Ascending aorta (tissue), 2 donors: ENCODE data around the gene SOAT2. TPM values are rescaled to one million over a fixed set of nuclear protein-coding genes. Genes with fewer than 3 reads are reported as not detected.

Experiments
- DNase-seq, 2 donors: peaks; one replicate each; pipeline ENCODE4 v3.0.0-alpha.2; 2019; ENCODE audit warnings: low spot score in 2 of 2
- H3K27ac ChIP-seq, 2 donors: fragments of 200-600 bp; sonication (generic); one replicate each; pipeline ENCODE4 v1.5.1; 2016 to 2017; ENCODE audit warnings: mild to moderate bottlenecking in 1 of 2
- H3K27me3 ChIP-seq: fragments of 200-600 bp; sonication (generic); one replicate; pipeline ENCODE4 v1.5.1; 2017
- H3K36me3 ChIP-seq, 2 donors: fragments of 200-600 bp; sonication (generic); one replicate each; pipeline ENCODE4 v1.5.1; 2016
- H3K4me1 ChIP-seq, 2 donors: fragments of 200-600 bp; sonication (generic); one replicate each; pipeline ENCODE4 v1.5.1; 2016 to 2017; ENCODE audit warnings: mild to moderate bottlenecking in 1 of 2
- H3K4me3 ChIP-seq, 2 donors: fragments of 200-600 bp; sonication (generic); one replicate each; pipeline ENCODE4 v1.5.1; 2016 to 2017; ENCODE audit warnings: mild to moderate bottlenecking in 1 of 2
- H3K9me3 ChIP-seq, 2 donors: fragments of 200-600 bp; sonication (generic); one replicate each; pipeline ENCODE4 v1.5.1; 2016
- intact Hi-C: fragments of 100-400 bp; cut with DNase I; formaldehyde crosslinking; loops from one replicate; pipeline ENCODE4 v1.15.1; 2023
- total RNA-seq: library from RNA; depleted of rRNA; stranded (reverse); fragments of >200 nt; gene quantifications from one replicate; pipeline ENCODE4 v1.1.0, GENCODE V29; 2016
- TF ChIP-seq, protein P1 (sequence below), 3 experiments: fragments of 200-600 bp in 2 of 3; fragments of 450-650 bp in 1 of 3; sonication (generic) in 2 of 3; IDR thresholded peaks; one replicate each; pipeline ENCODE4 v1.5.1; 2016 to 2019; ENCODE audit warnings: antibody characterized with exemption in 3 of 3, mild to moderate bottlenecking in 1 of 3, moderate library complexity in 1 of 3

Gene SOAT2
- total RNA-seq, 1 donor from 2014 or later, result not detected

DNA sequence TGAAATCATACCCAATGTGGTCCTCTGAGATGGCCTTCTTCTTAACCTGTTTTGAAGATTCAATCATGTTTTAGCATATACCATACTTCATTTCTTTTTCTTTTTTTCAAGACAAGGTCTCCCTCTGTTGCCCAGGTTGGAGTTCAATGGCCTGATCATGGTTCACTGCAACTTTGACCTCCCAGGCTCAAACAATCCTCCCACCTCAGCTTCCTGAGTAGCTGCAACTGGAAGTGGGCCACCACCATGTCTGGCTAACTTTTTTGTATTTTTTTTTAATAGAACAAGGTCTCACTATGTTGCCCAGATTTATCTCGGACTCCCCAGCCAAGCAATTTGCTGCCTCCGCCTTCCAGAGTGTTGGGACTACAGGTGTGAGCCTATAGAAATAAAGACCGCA, 30.4 kb downstream of the SOAT2 start:
- Histone ChIP-seq H3K36me3 (no peaks in the 10 kb centered on the region), H3K9me3 (peaks cover 0 to 4% of the 10 kb centered on the region in 2 donors), H3K27ac (no peak overlapping the region), H3K4me1 (no peaks in the 10 kb centered on the region), H3K27me3 (no peaks in the 10 kb centered on the region), H3K4me3 (no peak overlapping the region)
- no peak for DNase-seq
- TF ChIP-seq, protein P1, sequence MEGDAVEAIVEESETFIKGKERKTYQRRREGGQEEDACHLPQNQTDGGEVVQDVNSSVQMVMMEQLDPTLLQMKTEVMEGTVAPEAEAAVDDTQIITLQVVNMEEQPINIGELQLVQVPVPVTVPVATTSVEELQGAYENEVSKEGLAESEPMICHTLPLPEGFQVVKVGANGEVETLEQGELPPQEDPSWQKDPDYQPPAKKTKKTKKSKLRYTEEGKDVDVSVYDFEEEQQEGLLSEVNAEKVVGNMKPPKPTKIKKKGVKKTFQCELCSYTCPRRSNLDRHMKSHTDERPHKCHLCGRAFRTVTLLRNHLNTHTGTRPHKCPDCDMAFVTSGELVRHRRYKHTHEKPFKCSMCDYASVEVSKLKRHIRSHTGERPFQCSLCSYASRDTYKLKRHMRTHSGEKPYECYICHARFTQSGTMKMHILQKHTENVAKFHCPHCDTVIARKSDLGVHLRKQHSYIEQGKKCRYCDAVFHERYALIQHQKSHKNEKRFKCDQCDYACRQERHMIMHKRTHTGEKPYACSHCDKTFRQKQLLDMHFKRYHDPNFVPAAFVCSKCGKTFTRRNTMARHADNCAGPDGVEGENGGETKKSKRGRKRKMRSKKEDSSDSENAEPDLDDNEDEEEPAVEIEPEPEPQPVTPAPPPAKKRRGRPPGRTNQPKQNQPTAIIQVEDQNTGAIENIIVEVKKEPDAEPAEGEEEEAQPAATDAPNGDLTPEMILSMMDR (IDR thresholded peaks at IDR 0.05), result no peak
- intact Hi-C loops, result no loop called here

GRCh38 chr12:53143355-53143754, 40.1 kb downstream of the SOAT2 start:
- no peak overlapping the region for H3K4me3 ChIP-seq
- H3K27me3 ChIP-seq, result no peaks in the 10 kb centered on the region
- H3K4me1 ChIP-seq, result no peaks in the 10 kb centered on the region
- H3K27ac ChIP-seq, result no peak overlapping the region
- no peaks in the 10 kb centered on the region for H3K9me3 ChIP-seq
- no peaks in the 10 kb centered on the region for H3K36me3 ChIP-seq
- no peak for DNase-seq
- TF ChIP-seq, protein P1 (IDR thresholded peaks at IDR 0.05), result no peak
- intact Hi-C loops, result no loop called here

DNA sequence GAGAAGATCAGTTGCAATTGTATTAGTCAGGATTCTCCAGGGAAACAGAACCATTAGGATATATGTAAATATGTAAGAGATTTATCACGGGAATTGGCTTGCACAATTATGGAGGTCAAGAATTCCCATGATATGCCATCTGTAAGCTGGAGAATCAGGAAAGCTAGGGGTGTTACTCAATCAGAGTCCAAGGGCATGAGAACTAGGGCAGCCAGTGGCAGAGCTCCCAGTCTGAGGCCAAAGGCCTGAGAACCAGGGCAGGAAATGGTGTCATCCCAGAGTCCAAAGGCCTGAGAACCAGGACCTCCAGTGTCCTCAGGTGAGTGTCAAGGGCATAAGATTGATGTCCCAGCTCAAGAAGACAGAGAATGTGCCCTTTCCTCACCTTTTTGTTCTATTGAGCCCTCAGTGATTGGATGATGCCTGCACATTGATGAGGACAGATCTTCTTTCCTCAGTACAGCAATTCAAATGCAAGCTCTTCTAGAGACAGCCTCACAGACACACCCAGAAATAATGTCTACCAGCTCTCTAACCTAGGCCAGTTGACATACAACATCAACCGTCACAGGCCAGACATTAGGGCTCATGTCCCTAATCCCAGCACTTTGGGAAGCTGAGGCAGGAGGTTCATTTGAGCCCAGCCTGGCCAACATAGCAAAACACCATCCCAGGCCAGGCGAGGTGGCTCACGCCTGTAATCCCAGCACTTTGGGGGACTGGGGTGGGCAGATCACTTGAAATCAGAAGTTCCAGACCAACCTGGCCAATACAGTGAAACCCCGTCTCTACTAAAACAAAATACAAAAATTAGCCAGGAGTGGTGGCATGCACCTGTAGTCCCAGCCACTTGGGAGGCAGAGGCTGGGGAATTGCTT, 42.3 kb downstream of the SOAT2 start:
- Histone ChIP-seq H3K27ac (peak overlapping the region; percentile 12 to 18), H3K36me3 (no peaks in the 10 kb centered on the region), H3K4me1 (peaks cover 0 to 5% of the 10 kb centered on the region in 2 donors), H3K27me3 (no peaks in the 10 kb centered on the region), H3K9me3 (no peaks in the 10 kb centered on the region), H3K4me3 (no peak overlapping the region)
- intact Hi-C loops, result no loop called here
- DNase-seq, result no peak
- TF ChIP-seq, protein P1 (IDR thresholded peaks at IDR 0.05), result no peak

GRCh38 chr12:53147181-53147580, 43.9 kb downstream of the SOAT2 start:
- H3K36me3 ChIP-seq, result no peaks in the 10 kb centered on the region
- H3K4me3 ChIP-seq, result no peak overlapping the region
- no peaks in the 10 kb centered on the region for H3K27me3 ChIP-seq
- H3K4me1 ChIP-seq, result peaks cover 0 to 5% of the 10 kb centered on the region in 2 donors
- no peak overlapping the region for H3K27ac ChIP-seq
- intact Hi-C loops, result no loop called here
- H3K9me3 ChIP-seq, result no peaks in the 10 kb centered on the region
- TF ChIP-seq, protein P1 (IDR thresholded peaks at IDR 0.05), result no peak
- no peak for DNase-seq

- no peaks in the 10 kb centered on the region for H3K36me3 ChIP-seq
- H3K9me3 ChIP-seq, result no peaks in the 10 kb centered on the region
- intact Hi-C loops, result no loop called here
These were observed 44.4 kb downstream of the SOAT2 start for GRCh38 chr12:53147653-53148052.

More at GRCh38 chr12:53147653-53148052, 44.4 kb downstream of the SOAT2 start:
- DNase-seq, result no peak
- H3K27ac ChIP-seq, result no peak overlapping the region
- H3K27me3 ChIP-seq, result no peaks in the 10 kb centered on the region
- no peak overlapping the region for H3K4me3 ChIP-seq
- H3K4me1 ChIP-seq, result peaks cover 0 to 5% of the 10 kb centered on the region in 2 donors
- TF ChIP-seq, protein P1 (IDR thresholded peaks at IDR 0.05), result no peak
